WTC11 (cell line): Measurements from ENCODE around the gene MACROH2A2. TPM values are rescaled to one million over a fixed set of nuclear protein-coding genes. Genes with fewer than 3 reads are reported as not detected.

Experiments
- ATAC-seq: fragments of 200-7000 bp; cut with Tn5 transposase; 2 replicates; pipeline ENCODE4 v1.10.0; 2021; ENCODE audit warnings: mild to moderate bottlenecking, moderate library complexity
- CTCF ChIA-PET: fragments of 300-600 bp; sonication (Branson Sonifier 250); formaldehyde crosslinking; loops from one replicate; lab custom pipeline; 2021; ENCODE audit warnings: antibody characterized with exemption; lab: Charles Lee
- POLR2A ChIA-PET: fragments of 350-600 bp; sonication (Branson Sonifier 250); formaldehyde crosslinking; loops from one replicate; lab custom pipeline; 2021; ENCODE audit warnings: antibody characterized with exemption; lab: Charles Lee
- DNase-seq: peaks from one replicate; pipeline ENCODE4 v3.0.0; 2021; ENCODE audit warnings: low spot score
- H3K27ac Mint-ChIP-seq: 2 replicates; pipeline ENCODE4 v1.8.0; 2021; ENCODE audit warnings: mixed read lengths
- H3K27me3 Mint-ChIP-seq: 2 replicates; pipeline ENCODE4 v1.8.0; 2021; ENCODE audit warnings: low read depth, mild to moderate bottlenecking, moderate library complexity, mixed read lengths
- H3K36me3 Mint-ChIP-seq: 2 replicates; pipeline ENCODE4 v1.8.0; 2021; ENCODE audit warnings: mixed read lengths
- H3K4me1 Mint-ChIP-seq: 2 replicates; pipeline ENCODE4 v1.8.0; 2022; ENCODE audit warnings: mixed read lengths
- H3K4me3 Mint-ChIP-seq: 2 replicates; pipeline ENCODE4 v1.8.0; 2021; ENCODE audit warnings: mild to moderate bottlenecking, moderate library complexity, mixed read lengths
- H3K9me3 Mint-ChIP-seq: 2 replicates; pipeline ENCODE4 v1.8.0; 2021; ENCODE audit warnings: mixed read lengths
- AFF4 ChIP-seq: sonication (generic); formaldehyde crosslinking; IDR thresholded peaks from 2 replicates; pipeline ENCODE4 v1.8.1; 2023; ENCODE audit warnings: mild to moderate bottlenecking, missing genetic modification reagents, borderline replicate concordance
- ATF2 ChIP-seq: sonication (generic); formaldehyde crosslinking; IDR thresholded peaks from 2 replicates; pipeline ENCODE4 v1.8.1; 2022; ENCODE audit warnings: low read depth, missing genetic modification reagents, borderline replicate concordance
- CREB1 ChIP-seq: sonication (generic); formaldehyde crosslinking; IDR thresholded peaks from 2 replicates; pipeline ENCODE4 v1.8.0; 2023; ENCODE audit warnings: mild to moderate bottlenecking, missing genetic modification reagents
- E2F5 ChIP-seq: sonication (generic); formaldehyde crosslinking; IDR thresholded peaks from 2 replicates; pipeline ENCODE4 v1.8.1; 2022; ENCODE audit warnings: mild to moderate bottlenecking, moderate library complexity, missing genetic modification reagents
- ERG ChIP-seq: fragments of 250-450 bp; sonication (Bioruptor Pico); IDR thresholded peaks from 2 replicates; pipeline ENCODE4 v1.8.0; 2021; ENCODE audit warnings: mild to moderate bottlenecking
- FOXJ3 ChIP-seq: sonication (generic); formaldehyde crosslinking; IDR thresholded peaks from 2 replicates; pipeline ENCODE4 v1.9.0; 2021; ENCODE audit warnings: missing genetic modification reagents, mild to moderate bottlenecking, borderline replicate concordance
- GTF2I ChIP-seq: fragments of 250-450 bp; sonication (Bioruptor Pico); conservative IDR thresholded peaks from 2 replicates; pipeline ENCODE4 v1.4.0; 2021; ENCODE audit warnings: mild to moderate bottlenecking
- HMGXB4 ChIP-seq: sonication (generic); formaldehyde crosslinking; IDR thresholded peaks from 2 replicates; pipeline ENCODE4 v1.8.1; 2023; ENCODE audit warnings: mild to moderate bottlenecking, moderate library complexity, missing genetic modification reagents
- MYBL2 ChIP-seq: sonication (generic); formaldehyde crosslinking; IDR thresholded peaks from 2 replicates; pipeline ENCODE4 v1.8.1; 2023; ENCODE audit warnings: mild to moderate bottlenecking, moderate library complexity, missing genetic modification reagents
- NR2C2 ChIP-seq: sonication (generic); formaldehyde crosslinking; IDR thresholded peaks from 2 replicates; pipeline ENCODE4 v1.8.0; 2022; ENCODE audit warnings: mild to moderate bottlenecking, missing genetic modification reagents
- NR3C1 ChIP-seq: sonication (generic); formaldehyde crosslinking; conservative IDR thresholded peaks from 2 replicates; pipeline ENCODE4 v1.8.1; 2023; ENCODE audit warnings: low read depth, mild to moderate bottlenecking, missing genetic modification reagents
- RORB ChIP-seq: fragments of 250-450 bp; sonication (Bioruptor Pico); IDR thresholded peaks from 2 replicates; pipeline ENCODE4 v1.9.0; 2021; ENCODE audit warnings: mild to moderate bottlenecking
- SMAD4 ChIP-seq: sonication (generic); formaldehyde crosslinking; IDR thresholded peaks from 2 replicates; pipeline ENCODE4 v1.8.0; 2022; ENCODE audit warnings: mild to moderate bottlenecking, missing genetic modification reagents
- ZNF121 ChIP-seq: sonication (generic); formaldehyde crosslinking; IDR thresholded peaks from 2 replicates; pipeline ENCODE4 v1.8.0; 2023; ENCODE audit warnings: missing genetic modification reagents
- ZNF138 ChIP-seq: sonication (generic); formaldehyde crosslinking; conservative IDR thresholded peaks from 2 replicates; pipeline ENCODE4 v1.8.1; 2022; ENCODE audit warnings: mild to moderate bottlenecking, moderate library complexity, missing genetic modification reagents
- ZNF219 ChIP-seq: sonication (generic); formaldehyde crosslinking; IDR thresholded peaks from 2 replicates; pipeline ENCODE4 v1.8.0; 2023; ENCODE audit warnings: missing genetic modification reagents, mild to moderate bottlenecking, borderline replicate concordance
- ZNF232 ChIP-seq: sonication (generic); formaldehyde crosslinking; IDR thresholded peaks from 2 replicates; pipeline ENCODE4 v1.8.0; 2022; ENCODE audit warnings: mild to moderate bottlenecking, missing genetic modification reagents
- ZNF317 ChIP-seq: sonication (generic); formaldehyde crosslinking; IDR thresholded peaks from 2 replicates; pipeline ENCODE4 v1.8.1; 2023; ENCODE audit warnings: low read depth, mild to moderate bottlenecking, moderate library complexity, missing genetic modification reagents, borderline replicate concordance
- total RNA-seq: library from RNA; stranded (reverse); gene quantifications from 3 replicates; pipeline ENCODE4 v1.2.3, GENCODE V29; 2021
- TF ChIP-seq, protein P1 (sequence below): sonication (generic); formaldehyde crosslinking; conservative IDR thresholded peaks from 2 replicates; pipeline ENCODE4 v1.8.1; 2023; ENCODE audit warnings: mild to moderate bottlenecking, low read depth, missing genetic modification reagents, moderate library complexity
- TF ChIP-seq, protein P2 (sequence below): sonication (generic); formaldehyde crosslinking; IDR thresholded peaks from 2 replicates; pipeline ENCODE4 v1.8.0; 2023; ENCODE audit warnings: missing genetic modification reagents

Gene MACROH2A2
- total RNA-seq, 1 experiment from 2014 or later = 35.4 TPM

DNA sequence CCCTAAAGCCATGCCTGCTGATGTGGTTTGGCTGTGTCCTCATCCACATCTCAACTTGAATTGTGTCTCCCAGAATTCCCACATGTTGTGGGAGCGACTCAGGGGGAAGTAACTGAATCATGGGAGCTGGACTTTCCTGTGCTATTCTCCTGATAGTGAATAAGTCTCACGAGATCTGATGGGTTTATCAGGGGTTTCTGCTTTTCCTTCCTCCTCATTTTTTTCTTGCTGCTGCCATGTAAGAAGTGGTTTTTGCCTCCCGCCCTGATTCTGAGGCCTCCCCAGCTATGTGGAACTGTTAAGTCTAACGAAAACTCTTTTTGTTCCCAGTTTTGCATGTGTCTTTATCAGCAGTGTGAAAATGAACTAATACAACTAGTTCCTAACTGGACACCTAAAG is 11.8 kb downstream of the MACROH2A2 start:
- ATAC-seq = no peak
- Mint-ChIP-seq H3K4me1 (peaks cover 11% of the 10 kb centered on the region), H3K27me3 (no peaks in the 10 kb centered on the region; the same call in none of the 2 replicates)

GRCh38 chr10:70066190-70066589 is 13.5 kb downstream of the MACROH2A2 start:
- Mint-ChIP-seq H3K9me3 (no peaks in the 10 kb centered on the region), H3K4me3 (no peak overlapping the region), H3K36me3 (no peaks in the 10 kb centered on the region), H3K27me3 (no peaks in the 10 kb centered on the region; the same call in none of the 2 replicates), H3K4me1 (peaks cover 8% of the 10 kb centered on the region), H3K27ac (no peak overlapping the region)
- ChIA-PET POLR2A (no interaction called here), CTCF (interaction anchor here (0.6 to 1.2 kb wide), 2 partner anchors 14 to 108 kb away, joined by 3 to 4 read pairs; partner anchors contain the start of gene MACROH2A2)
- DNase-seq = no peak
- ATAC-seq = no peak
- TF ChIP-seq ZNF219 (CRISPR knock-in tag) = no peak
- TF ChIP-seq ERG (CRISPR knock-in tag) = no peak
- TF ChIP-seq, protein P1, sequence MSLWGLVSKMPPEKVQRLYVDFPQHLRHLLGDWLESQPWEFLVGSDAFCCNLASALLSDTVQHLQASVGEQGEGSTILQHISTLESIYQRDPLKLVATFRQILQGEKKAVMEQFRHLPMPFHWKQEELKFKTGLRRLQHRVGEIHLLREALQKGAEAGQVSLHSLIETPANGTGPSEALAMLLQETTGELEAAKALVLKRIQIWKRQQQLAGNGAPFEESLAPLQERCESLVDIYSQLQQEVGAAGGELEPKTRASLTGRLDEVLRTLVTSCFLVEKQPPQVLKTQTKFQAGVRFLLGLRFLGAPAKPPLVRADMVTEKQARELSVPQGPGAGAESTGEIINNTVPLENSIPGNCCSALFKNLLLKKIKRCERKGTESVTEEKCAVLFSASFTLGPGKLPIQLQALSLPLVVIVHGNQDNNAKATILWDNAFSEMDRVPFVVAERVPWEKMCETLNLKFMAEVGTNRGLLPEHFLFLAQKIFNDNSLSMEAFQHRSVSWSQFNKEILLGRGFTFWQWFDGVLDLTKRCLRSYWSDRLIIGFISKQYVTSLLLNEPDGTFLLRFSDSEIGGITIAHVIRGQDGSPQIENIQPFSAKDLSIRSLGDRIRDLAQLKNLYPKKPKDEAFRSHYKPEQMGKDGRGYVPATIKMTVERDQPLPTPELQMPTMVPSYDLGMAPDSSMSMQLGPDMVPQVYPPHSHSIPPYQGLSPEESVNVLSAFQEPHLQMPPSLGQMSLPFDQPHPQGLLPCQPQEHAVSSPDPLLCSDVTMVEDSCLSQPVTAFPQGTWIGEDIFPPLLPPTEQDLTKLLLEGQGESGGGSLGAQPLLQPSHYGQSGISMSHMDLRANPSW (CRISPR knock-in tag) = no peak
- no peak for TF ChIP-seq HMGXB4
- no peak for TF ChIP-seq ATF2 (CRISPR knock-in tag)
- TF ChIP-seq NR2C2 (CRISPR knock-in tag) = no peak
- no peak for TF ChIP-seq RORB (CRISPR knock-in tag)
- TF ChIP-seq MYBL2 (CRISPR knock-in tag) = no peak

More for the DNA sequence above, 11.8 kb downstream of the MACROH2A2 start:
- H3K27ac Mint-ChIP-seq = no peak overlapping the region
- ChIA-PET POLR2A (no interaction called here), CTCF (interaction anchor here (1.1 to 1.2 kb wide), 2 partner anchors 82 to 300 kb away, joined by 3 to 4 read pairs; partner anchors contain the start of gene TYSND1)
- H3K4me3 Mint-ChIP-seq = no peak overlapping the region
- DNase-seq = no peak
- no peak for TF ChIP-seq ZNF138 (CRISPR knock-in tag)
- no peak for TF ChIP-seq SMAD4 (CRISPR knock-in tag)
- no peak for TF ChIP-seq ZNF121 (CRISPR knock-in tag)
- H3K9me3 Mint-ChIP-seq = no peaks in the 10 kb centered on the region
- no peaks in the 10 kb centered on the region for H3K36me3 Mint-ChIP-seq

- H3K4me3 Mint-ChIP-seq = no peak overlapping the region
- CTCF ChIA-PET = no interaction called here
- no peak overlapping the region for H3K27ac Mint-ChIP-seq
- H3K4me1 Mint-ChIP-seq = 0 out of 2 replicates have a peak, but pooled peaks cover under 1% of the 10 kb centered on the region
- no peak for DNase-seq
- H3K9me3 Mint-ChIP-seq = no peaks in the 10 kb centered on the region
- no peak for ATAC-seq
- no peaks in the 10 kb centered on the region; the same call in none of the 2 replicates for H3K27me3 Mint-ChIP-seq
- POLR2A ChIA-PET = no interaction called here
- no peaks in the 10 kb centered on the region for H3K36me3 Mint-ChIP-seq
- TF ChIP-seq GTF2I (CRISPR knock-in tag) = no peak
- no peak for TF ChIP-seq CREB1
- no peak for TF ChIP-seq NR3C1 (CRISPR knock-in tag)
- TF ChIP-seq FOXJ3 = no peak
- no peak for TF ChIP-seq ZNF232
- TF ChIP-seq E2F5 (CRISPR knock-in tag) = no peak
- no peak for TF ChIP-seq RORB (CRISPR knock-in tag)
- no peak for TF ChIP-seq AFF4 (CRISPR knock-in tag)
- TF ChIP-seq, protein P2, sequence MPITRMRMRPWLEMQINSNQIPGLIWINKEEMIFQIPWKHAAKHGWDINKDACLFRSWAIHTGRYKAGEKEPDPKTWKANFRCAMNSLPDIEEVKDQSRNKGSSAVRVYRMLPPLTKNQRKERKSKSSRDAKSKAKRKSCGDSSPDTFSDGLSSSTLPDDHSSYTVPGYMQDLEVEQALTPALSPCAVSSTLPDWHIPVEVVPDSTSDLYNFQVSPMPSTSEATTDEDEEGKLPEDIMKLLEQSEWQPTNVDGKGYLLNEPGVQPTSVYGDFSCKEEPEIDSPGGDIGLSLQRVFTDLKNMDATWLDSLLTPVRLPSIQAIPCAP (CRISPR knock-in tag) = no peak
- TF ChIP-seq ZNF317 (CRISPR knock-in tag) = no peak
Observed at GRCh38 chr10:70067586-70067985, 14.9 kb downstream of the MACROH2A2 start.
